Measurements from ENCODE around the gene TSPAN31. TPM values are rescaled to one million over a fixed set of nuclear protein-coding genes. Genes with fewer than 3 reads are reported as not detected.

TSPAN31 gene
- total and polyA plus RNA-seq, 8 donors, result 33.5 to 83.8 (median 70.4) TPM

GRCh38 chr12:57775044-57775443 is 30.2 kb downstream of the TSPAN31 start:
- no peak overlapping the region for H3K27ac ChIP-seq
- peaks cover 5 to 44% of the 10 kb centered on the region in 2 donors for H3K4me1 ChIP-seq
- ATAC-seq (no peak), DNase-seq (no peak)
- H3K27me3 ChIP-seq, result no peaks in the 10 kb centered on the region
- peaks cover 0 to 8% of the 10 kb centered on the region in 2 donors for H3K36me3 ChIP-seq
- intact Hi-C loops (cut with DNase I), result no loop called here
- no peak for TF ChIP-seq CTCF (IDR thresholded peaks at IDR 0.05)
- H3K9me3 ChIP-seq, result no peaks in the 10 kb centered on the region
- H3K4me3 ChIP-seq, result no peak overlapping the region

GRCh38 chr12:57775563-57776246 is 30.9 kb downstream of the TSPAN31 start:
- no peak for DNase-seq
- Histone ChIP-seq H3K27me3 (no peaks in the 10 kb centered on the region), H3K9me3 (no peaks in the 10 kb centered on the region), H3K27ac (no peak overlapping the region), H3K4me3 (no peak overlapping the region), H3K36me3 (peaks cover 0 to 3% of the 10 kb centered on the region in 2 donors), H3K4me1 (peaks cover 5 to 40% of the 10 kb centered on the region in 2 donors)
- intact Hi-C loops (cut with DNase I), result no loop called here
- no peak for ATAC-seq
- TF ChIP-seq CTCF (IDR thresholded peaks at IDR 0.05), result no peak

GRCh38 chr12:57776247-57776587 is 31.4 kb downstream of the TSPAN31 start:
- Histone ChIP-seq H3K36me3 (peaks cover 0 to 5% of the 10 kb centered on the region in 2 donors), H3K4me3 (no peak overlapping the region), H3K9me3 (no peaks in the 10 kb centered on the region), H3K4me1 (peaks cover 4 to 40% of the 10 kb centered on the region in 2 donors), H3K27me3 (no peaks in the 10 kb centered on the region), H3K27ac (no peak overlapping the region)
- no peak for DNase-seq
- intact Hi-C loops (cut with DNase I), result no loop called here
- TF ChIP-seq CTCF (IDR thresholded peaks at IDR 0.05), result no peak
- no peak for ATAC-seq

GRCh38 chr12:57777367-57777766 is 32.5 kb downstream of the TSPAN31 start:
- Histone ChIP-seq H3K36me3 (peaks cover 0 to 5% of the 10 kb centered on the region in 2 donors), H3K27ac (no peak overlapping the region), H3K4me3 (no peak overlapping the region), H3K27me3 (no peaks in the 10 kb centered on the region), H3K4me1 (peaks cover 0 to 44% of the 10 kb centered on the region in 2 donors), H3K9me3 (no peaks in the 10 kb centered on the region)
- intact Hi-C loops (cut with DNase I), result no loop called here
- no peak for ATAC-seq
- TF ChIP-seq CTCF (IDR thresholded peaks at IDR 0.05), result no peak
- DNase-seq, result no peak

GRCh38 chr12:57777911-57778310 is 33.1 kb downstream of the TSPAN31 start:
- ATAC-seq, result no peak
- Histone ChIP-seq H3K4me1 (peaks cover 0 to 41% of the 10 kb centered on the region in 2 donors), H3K4me3 (no peak overlapping the region), H3K27ac (no peak overlapping the region), H3K27me3 (no peaks in the 10 kb centered on the region), H3K36me3 (peaks cover 0 to 5% of the 10 kb centered on the region in 2 donors), H3K9me3 (no peaks in the 10 kb centered on the region)
- TF ChIP-seq CTCF (IDR thresholded peaks at IDR 0.05), result no peak
- DNase-seq, result no peak
- intact Hi-C loops (cut with DNase I), result no loop called here

All from left lung (tissue), 10 donors.